ENCODE measurements around the gene UNG.

DNA sequence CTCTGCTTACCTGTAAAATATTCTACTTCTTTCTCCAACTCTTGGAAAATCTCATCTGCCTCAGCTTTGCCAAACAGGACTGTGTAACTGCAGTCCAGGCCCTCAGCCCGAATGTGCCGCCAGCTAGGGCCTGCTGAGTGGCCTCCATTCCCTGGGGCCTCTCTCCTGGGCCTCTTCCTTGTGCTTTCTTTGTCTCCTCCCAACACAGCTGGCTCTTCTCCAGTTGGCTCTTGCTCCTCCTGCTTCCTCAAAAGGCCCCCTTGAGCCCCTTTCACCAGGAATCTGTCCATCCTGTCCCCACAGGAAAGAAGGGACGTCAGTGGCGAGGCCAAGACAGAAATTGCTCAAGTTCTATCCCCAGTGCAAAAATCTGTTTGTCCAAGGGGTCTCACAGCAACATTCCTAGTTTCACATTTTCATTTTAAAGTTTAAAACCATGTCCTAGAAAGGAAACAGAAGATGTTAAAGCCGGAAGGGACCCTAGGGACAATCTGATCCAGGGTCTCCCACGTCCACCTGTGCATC, 4.8 kb upstream of the UNG start:
- TF ChIP-seq, protein P1, sequence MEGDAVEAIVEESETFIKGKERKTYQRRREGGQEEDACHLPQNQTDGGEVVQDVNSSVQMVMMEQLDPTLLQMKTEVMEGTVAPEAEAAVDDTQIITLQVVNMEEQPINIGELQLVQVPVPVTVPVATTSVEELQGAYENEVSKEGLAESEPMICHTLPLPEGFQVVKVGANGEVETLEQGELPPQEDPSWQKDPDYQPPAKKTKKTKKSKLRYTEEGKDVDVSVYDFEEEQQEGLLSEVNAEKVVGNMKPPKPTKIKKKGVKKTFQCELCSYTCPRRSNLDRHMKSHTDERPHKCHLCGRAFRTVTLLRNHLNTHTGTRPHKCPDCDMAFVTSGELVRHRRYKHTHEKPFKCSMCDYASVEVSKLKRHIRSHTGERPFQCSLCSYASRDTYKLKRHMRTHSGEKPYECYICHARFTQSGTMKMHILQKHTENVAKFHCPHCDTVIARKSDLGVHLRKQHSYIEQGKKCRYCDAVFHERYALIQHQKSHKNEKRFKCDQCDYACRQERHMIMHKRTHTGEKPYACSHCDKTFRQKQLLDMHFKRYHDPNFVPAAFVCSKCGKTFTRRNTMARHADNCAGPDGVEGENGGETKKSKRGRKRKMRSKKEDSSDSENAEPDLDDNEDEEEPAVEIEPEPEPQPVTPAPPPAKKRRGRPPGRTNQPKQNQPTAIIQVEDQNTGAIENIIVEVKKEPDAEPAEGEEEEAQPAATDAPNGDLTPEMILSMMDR (IDR thresholded peaks at IDR 0.05), result no peak
- TF ChIP-seq POLR2A (IDR thresholded peaks at IDR 0.05) (no peak), EP300 (IDR thresholded peaks at IDR 0.05) (no peak)

Measured in ovary (tissue), 3 donors.